GM12878 (cell line): Measurements from ENCODE around the gene TMED6. TPM values are rescaled to one million over a fixed set of nuclear protein-coding genes. Genes with fewer than 3 reads are reported as not detected.

Experiments
- ATAC-seq: fragments of 200-7000 bp; cut with Tn5 transposase; 3 replicates; pipeline ENCODE4 v1.9.1; 2020; ENCODE audit warnings: mild to moderate bottlenecking, moderate library complexity
- BruUV-seq: library from RNA; stranded (reverse); fragments of 400-500 nt; replicated peaks from 2 replicates; lab custom pipeline; 2021; lab: Mats Ljungman, UMichigan
- CTCF ChIA-PET: fragments of 300-600 bp; sonication (Branson Sonifier 250); formaldehyde crosslinking; extraction: SDS; loops from one replicate; lab custom pipeline; 2021; ENCODE audit warnings: inconsistent platforms; lab: Yijun Ruan, JAX
- POLR2A ChIA-PET: fragments of 350-600 bp; formaldehyde crosslinking; extraction: SDS; loops from one replicate; lab custom pipeline; 2021; ENCODE audit warnings: inconsistent platforms; lab: Charles Lee
- RAD21 ChIA-PET: fragments of 300-600 bp; sonication (Branson Sonifier 250); formaldehyde crosslinking; loops from one replicate; lab custom pipeline; 2023; ENCODE audit warnings: antibody characterized with exemption; ENCODE audit not compliant: unreplicated experiment; lab: Charles Lee
- SMC1A ChIA-PET: fragments of 300-600 bp; sonication (Branson Sonifier 250); formaldehyde crosslinking; loops from one replicate; lab custom pipeline; 2023; ENCODE audit not compliant: unreplicated experiment, uncharacterized antibody; lab: Charles Lee
- DNase-seq: peaks from one replicate; pipeline ENCODE4 v3.0.0-alpha.2; 2011; ENCODE audit warnings: low read depth, low spot score
- FAIRE-seq: peaks from 3 replicates; lab custom pipeline; 2011; peaks lifted over from hg19 to GRCh38; lab: Jason Lieb, UNC
- H2AFZ ChIP-seq: 2 replicates; pipeline ENCODE4 v1.6.0; 2011; ENCODE audit warnings: low read depth, low read length, control low read depth; ENCODE audit not compliant: control insufficient read depth
- H3K27ac ChIP-seq: 2 replicates; pipeline ENCODE4 v1.5.1; 2011; ENCODE audit warnings: control low read depth; ENCODE audit not compliant: control insufficient read depth, insufficient read depth
- H3K27me3 ChIP-seq, 2 experiments: replicated peaks in 1 of 2; 2 replicates each; pipeline versions ENCODE4 v1.6.0 to v1.6.1; 2011; ENCODE audit warnings: low read length in 1 of 2; ENCODE audit not compliant: control insufficient read depth in 2 of 2, insufficient read depth in 2 of 2
- H3K36me3 ChIP-seq, 2 experiments: 2 replicates each; pipeline ENCODE4 v1.5.1; 2011; ENCODE audit warnings: low read length in 1 of 2; ENCODE audit not compliant: control insufficient read depth in 2 of 2, insufficient read depth in 2 of 2
- H3K4me1 ChIP-seq: 2 replicates; pipeline ENCODE4 v1.6.1; 2011; ENCODE audit warnings: mild to moderate bottlenecking, low read length, moderate library complexity, mixed read lengths; ENCODE audit not compliant: control insufficient read depth, insufficient read depth
- H3K4me2 ChIP-seq: 2 replicates; pipeline ENCODE4 v1.6.0; 2011; ENCODE audit warnings: control low read depth; ENCODE audit not compliant: control insufficient read depth, insufficient read depth
- H3K4me3 ChIP-seq: fragments of 200-600 bp; sonication (generic); 2 replicates; pipeline ENCODE4 v1.5.1; 2016
- H3K79me2 ChIP-seq: 2 replicates; pipeline ENCODE4 v1.6.0; 2011; ENCODE audit warnings: low read length; ENCODE audit not compliant: control insufficient read depth, insufficient read depth
- H3K9ac ChIP-seq: 2 replicates; pipeline ENCODE4 v1.8.0; 2011; ENCODE audit warnings: low read length, control low read depth, mixed read lengths; ENCODE audit not compliant: control insufficient read depth, insufficient read depth
- H3K9me3 ChIP-seq: replicated peaks from 3 replicates; pipeline ENCODE4 v1.5.1; 2011; ENCODE audit warnings: mild to moderate bottlenecking, low read length; ENCODE audit not compliant: control insufficient read depth, insufficient read depth
- H4K20me1 ChIP-seq: 2 replicates; pipeline ENCODE4 v1.6.0; 2011; ENCODE audit not compliant: control insufficient read depth, insufficient read depth
- CUX1 ChIP-seq: IDR thresholded peaks from 2 replicates; pipeline ENCODE4 v1.6.1; 2012; ENCODE audit warnings: improper control_type of control experiment, low read depth, low read length; ENCODE audit not compliant: insufficient replicate concordance
- FOS ChIP-seq: IDR thresholded peaks from 3 replicates; pipeline ENCODE4 v1.6.1; 2011; ENCODE audit warnings: borderline replicate concordance; ENCODE audit not compliant: insufficient read length; ENCODE audit errors: extremely low read depth
- FOXM1 ChIP-seq: IDR thresholded peaks from 2 replicates; pipeline ENCODE4 v1.6.1; 2012; ENCODE audit warnings: low read depth, mild to moderate bottlenecking, inconsistent platforms, low read length, moderate library complexity
- HDAC6 ChIP-seq: fragments of 200-600 bp; sonication (generic); IDR thresholded peaks from one replicate; pipeline ENCODE4 v1.8.0; 2017; ENCODE audit warnings: antibody characterized with exemption; ENCODE audit not compliant: unreplicated experiment
- IKZF1 ChIP-seq: fragments of 450-650 bp; conservative IDR thresholded peaks from 2 replicates; pipeline ENCODE4 v1.6.1; 2017; ENCODE audit warnings: antibody characterized with exemption, mild to moderate bottlenecking
- IRF3 ChIP-seq: fragments of 450-650 bp; IDR thresholded peaks from 2 replicates; pipeline ENCODE4 v1.6.1; 2014; ENCODE audit warnings: mild to moderate bottlenecking
- IRF4 ChIP-seq: IDR thresholded peaks from 2 replicates; pipeline ENCODE4 v1.6.1; 2011; ENCODE audit warnings: low read depth, low read length
- MLLT1 ChIP-seq: fragments of 450-650 bp; IDR thresholded peaks from 2 replicates; pipeline ENCODE4 v1.6.1; 2016; ENCODE audit warnings: mild to moderate bottlenecking
- MTA3 ChIP-seq: IDR thresholded peaks from 2 replicates; pipeline ENCODE4 v1.6.1; 2012; ENCODE audit warnings: low read length, inconsistent platforms, borderline replicate concordance
- MYB ChIP-seq: fragments of 150-350 bp; IDR thresholded peaks from 2 replicates; pipeline ENCODE4 v1.6.1; 2014; ENCODE audit warnings: mild to moderate bottlenecking, low read depth, low read length, borderline replicate concordance
- POU2F2 ChIP-seq: IDR thresholded peaks from 3 replicates; pipeline ENCODE4 v1.6.1; 2011; ENCODE audit warnings: low read depth, mild to moderate bottlenecking, low read length, borderline replicate concordance
- RB1 ChIP-seq: fragments of 450-650 bp; formaldehyde crosslinking; IDR thresholded peaks from 2 replicates; pipeline ENCODE4 v1.6.1; 2017; ENCODE audit warnings: mild to moderate bottlenecking, borderline replicate concordance
- RBBP5 ChIP-seq: fragments of 200-600 bp; sonication (generic); conservative IDR thresholded peaks from 2 replicates; pipeline ENCODE4 v1.6.1; 2016
- SMAD1 ChIP-seq: fragments of 450-650 bp; IDR thresholded peaks from 2 replicates; pipeline ENCODE4 v1.6.1; 2018; ENCODE audit warnings: mild to moderate bottlenecking, low read depth; ENCODE audit not compliant: partially characterized antibody
- SMARCA5 ChIP-seq: fragments of 450-650 bp; IDR thresholded peaks from 2 replicates; pipeline ENCODE4 v1.6.1; 2017; ENCODE audit warnings: mild to moderate bottlenecking
- TARDBP ChIP-seq: IDR thresholded peaks from 2 replicates; pipeline ENCODE4 v1.6.1; 2016; ENCODE audit warnings: borderline replicate concordance
- TBL1XR1 ChIP-seq: IDR thresholded peaks from 2 replicates; pipeline ENCODE4 v1.6.1; 2012; ENCODE audit warnings: low read depth, low read length, improper control_type of control experiment
- TCF3 ChIP-seq: IDR thresholded peaks from 2 replicates; pipeline ENCODE4 v1.6.1; 2012; ENCODE audit warnings: low read depth, mild to moderate bottlenecking, low read length, borderline replicate concordance; ENCODE audit not compliant: insufficient read depth
- YY1 ChIP-seq: IDR thresholded peaks from 2 replicates; pipeline ENCODE4 v1.6.1; 2011; ENCODE audit warnings: low read depth, mild to moderate bottlenecking, low read length
- WGBS: methylation state at CpG from one replicate; pipeline ENCODE4 v1.1.6; 2016; ENCODE audit warnings: low lambda C conversion rate; ENCODE audit not compliant: insufficient replicate concordance, insufficient coverage; ENCODE audit errors: missing lambda C conversion rate; 5-methylcytosine and 5-hydroxymethylcytosine counted together
- in situ Hi-C: fragments of 300-500 bp; cut with MboI; formaldehyde crosslinking; loops from 9 replicates; pipeline ENCODE4 v1.14.3; 2018; ENCODE audit warnings: mixed read lengths
- intact Hi-C: fragments of 100-400 bp; cut with micrococcal nuclease; formaldehyde crosslinking; loops from one replicate; pipeline ENCODE4 v1.14.2; 2022; ENCODE audit not compliant: unreplicated experiment
- polyA plus RNA-seq, 11 experiments: library from polyadenylated mRNA; depleted of rRNA in 4 of 11; unstranded in 6 of 11; stranded (reverse) in 5 of 11; fragments of >200 nt; fragmentation: Nextera tagmentation in 4 of 11; fragmentation: Illumina TruSeq in 1 of 11; extraction: Ambion mirVana in 4 of 11; extraction: Trizol in 1 of 11; gene quantifications; 1 replicate in 1 of 11; 2 replicates in 10 of 11; pipeline versions ENCODE4 v1.2.1 to v1.2.3, GENCODE V29; 2011 to 2016; ENCODE audit warnings: inconsistent platforms in 2 of 11, missing spikeins in 2 of 11, low read depth in 1 of 11
- total RNA-seq, 4 experiments: library from RNA; depleted of rRNA in 3 of 4; stranded (reverse); fragments of >200 nt in 3 of 4; fragmentation: Illumina TruSeq in 1 of 4; extraction: Trizol in 1 of 4; gene quantifications; 2 replicates each; pipeline versions ENCODE4 v1.2.1 to v1.2.3, GENCODE V29; 2013 to 2021

The TMED6 gene
- total and polyA plus RNA-seq, 10 of the 15 experiments (the other 5 are each of a cell fraction or from before 2014, with no cell fraction given), result 0.27 to 1.7 (median 0.78) TPM

- SMC1A ChIA-PET, result no interaction called here
- FAIRE-seq (no peak), DNase-seq (no peak), ATAC-seq (no peak)
- no peaks in the 10 kb centered on the region for H4K20me1 ChIP-seq
- no peak overlapping the region for H3K27ac ChIP-seq
- H3K4me3 ChIP-seq, result no peak overlapping the region
- H3K36me3 ChIP-seq, result peaks cover 24 to 51% of the 10 kb centered on the region in 2 experiments
- no peaks in the 10 kb centered on the region for H3K9me3 ChIP-seq
- POLR2A ChIA-PET, result no interaction called here
- in situ Hi-C loops (no loop called here), intact Hi-C loops (no loop called here)
- H3K27me3 ChIP-seq, result no peaks in the 10 kb centered on the region
- no peak overlapping the region for H3K9ac ChIP-seq
- H2AFZ ChIP-seq, result no peak overlapping the region
- no peaks in the 10 kb centered on the region; the same call in 1 of the 2 replicates for H3K4me1 ChIP-seq
- RAD21 ChIA-PET, result no interaction called here
- CTCF ChIA-PET, result no interaction called here
- H3K79me2 ChIP-seq, result peaks cover 7% of the 10 kb centered on the region
- BruUV-seq, result no TSS peak
- H3K4me2 ChIP-seq, result no peak overlapping the region
- whole genome bisulfite sequencing, result 91% methylated on average over 8 of the region's 9 CpGs
- no peak for TF ChIP-seq POU2F2
- no peak for TF ChIP-seq MTA3
- no peak for TF ChIP-seq RB1
- TF ChIP-seq TCF3, result no peak
- no peak for TF ChIP-seq TARDBP
- no peak for TF ChIP-seq FOS
- no peak for TF ChIP-seq YY1
- no peak for TF ChIP-seq IRF3
- TF ChIP-seq CUX1, result no peak
- no peak for TF ChIP-seq FOXM1
- no peak for TF ChIP-seq TBL1XR1
- no peak for TF ChIP-seq HDAC6
- no peak for TF ChIP-seq IRF4
- TF ChIP-seq MLLT1, result no peak
- TF ChIP-seq MYB, result no peak
- TF ChIP-seq RBBP5, result no peak
- no peak for TF ChIP-seq SMARCA5
- no peak for TF ChIP-seq SMAD1
- TF ChIP-seq IKZF1, result no peak
These were observed 32.2 kb downstream of the TMED6 start for GRCh38 chr16:69319381-69319780.
